ENCODE data around the gene ZNF516.

The ZNF516 gene

GRCh38 chr18:76497021-76497420 is 2.0 kb upstream of the ZNF516 start:
- Histone ChIP-seq H3K36me3 (ENCODE audit: insufficient read depth, low read length) (no peaks in the 10 kb centered on the region), H3K79me2 (ENCODE audit: insufficient read depth, low read length) (no peaks in the 10 kb centered on the region), H3K4me1 (ENCODE audit: insufficient read depth, low read length) (no peaks in the 10 kb centered on the region), H3K9me3 (ENCODE audit: insufficient read depth, low read length, severe bottlenecking) (no peaks in the 10 kb centered on the region), H3K4me3 (ENCODE audit: low read depth in 1 of 2, low read length in 2 of 2) (no peak overlapping the region), H3K4me2 (ENCODE audit: insufficient read depth, low read length) (no peak overlapping the region), H3K9ac (ENCODE audit: low read depth, low read length) (no peak overlapping the region), H3K27ac (ENCODE audit: low read length) (no peak overlapping the region), H3K27me3 (ENCODE audit: insufficient read depth, low read length, poor library complexity) (no peaks in the 10 kb centered on the region), H4K20me1 (ENCODE audit: insufficient read depth, low read length) (no peaks in the 10 kb centered on the region), H2AFZ (ENCODE audit: low read depth, low read length) (no peak overlapping the region)
- no peak for ATAC-seq (ENCODE audit: insufficient read depth, low read depth)
- TF ChIP-seq, protein P1, sequence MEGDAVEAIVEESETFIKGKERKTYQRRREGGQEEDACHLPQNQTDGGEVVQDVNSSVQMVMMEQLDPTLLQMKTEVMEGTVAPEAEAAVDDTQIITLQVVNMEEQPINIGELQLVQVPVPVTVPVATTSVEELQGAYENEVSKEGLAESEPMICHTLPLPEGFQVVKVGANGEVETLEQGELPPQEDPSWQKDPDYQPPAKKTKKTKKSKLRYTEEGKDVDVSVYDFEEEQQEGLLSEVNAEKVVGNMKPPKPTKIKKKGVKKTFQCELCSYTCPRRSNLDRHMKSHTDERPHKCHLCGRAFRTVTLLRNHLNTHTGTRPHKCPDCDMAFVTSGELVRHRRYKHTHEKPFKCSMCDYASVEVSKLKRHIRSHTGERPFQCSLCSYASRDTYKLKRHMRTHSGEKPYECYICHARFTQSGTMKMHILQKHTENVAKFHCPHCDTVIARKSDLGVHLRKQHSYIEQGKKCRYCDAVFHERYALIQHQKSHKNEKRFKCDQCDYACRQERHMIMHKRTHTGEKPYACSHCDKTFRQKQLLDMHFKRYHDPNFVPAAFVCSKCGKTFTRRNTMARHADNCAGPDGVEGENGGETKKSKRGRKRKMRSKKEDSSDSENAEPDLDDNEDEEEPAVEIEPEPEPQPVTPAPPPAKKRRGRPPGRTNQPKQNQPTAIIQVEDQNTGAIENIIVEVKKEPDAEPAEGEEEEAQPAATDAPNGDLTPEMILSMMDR (IDR thresholded peaks at IDR 0.05; ENCODE audit: borderline replicate concordance, extremely low read depth, low read length, poor library complexity, severe bottlenecking) = no peak
- no peak for TF ChIP-seq EZH2 (IDR thresholded peaks at IDR 0.05; ENCODE audit: borderline replicate concordance, low read depth, low read length, severe bottlenecking)
- no peak for DNase-seq

- Histone ChIP-seq H3K9ac (ENCODE audit: low read depth, low read length) (no peak overlapping the region), H3K4me3 (ENCODE audit: low read depth in 1 of 2, low read length in 2 of 2) (no peak overlapping the region), H3K9me3 (ENCODE audit: insufficient read depth, low read length, severe bottlenecking) (no peaks in the 10 kb centered on the region), H3K79me2 (ENCODE audit: insufficient read depth, low read length) (no peaks in the 10 kb centered on the region), H3K4me2 (ENCODE audit: insufficient read depth, low read length) (no peak overlapping the region), H4K20me1 (ENCODE audit: insufficient read depth, low read length) (no peaks in the 10 kb centered on the region), H3K36me3 (ENCODE audit: insufficient read depth, low read length) (no peaks in the 10 kb centered on the region), H2AFZ (ENCODE audit: low read depth, low read length) (no peak overlapping the region), H3K27me3 (ENCODE audit: insufficient read depth, low read length, poor library complexity) (no peaks in the 10 kb centered on the region), H3K4me1 (ENCODE audit: insufficient read depth, low read length) (no peaks in the 10 kb centered on the region), H3K27ac (ENCODE audit: low read length) (no peak overlapping the region)
- TF ChIP-seq, protein P1 (IDR thresholded peaks at IDR 0.05; ENCODE audit: borderline replicate concordance, extremely low read depth, low read length, poor library complexity, severe bottlenecking) = no peak
- TF ChIP-seq EZH2 (IDR thresholded peaks at IDR 0.05; ENCODE audit: borderline replicate concordance, low read depth, low read length, severe bottlenecking) = no peak
- ATAC-seq (ENCODE audit: insufficient read depth, low read depth) (no peak), DNase-seq (no peak)
These were observed 1.3 kb upstream of the ZNF516 start for GRCh38 chr18:76496194-76496890.

DNA sequence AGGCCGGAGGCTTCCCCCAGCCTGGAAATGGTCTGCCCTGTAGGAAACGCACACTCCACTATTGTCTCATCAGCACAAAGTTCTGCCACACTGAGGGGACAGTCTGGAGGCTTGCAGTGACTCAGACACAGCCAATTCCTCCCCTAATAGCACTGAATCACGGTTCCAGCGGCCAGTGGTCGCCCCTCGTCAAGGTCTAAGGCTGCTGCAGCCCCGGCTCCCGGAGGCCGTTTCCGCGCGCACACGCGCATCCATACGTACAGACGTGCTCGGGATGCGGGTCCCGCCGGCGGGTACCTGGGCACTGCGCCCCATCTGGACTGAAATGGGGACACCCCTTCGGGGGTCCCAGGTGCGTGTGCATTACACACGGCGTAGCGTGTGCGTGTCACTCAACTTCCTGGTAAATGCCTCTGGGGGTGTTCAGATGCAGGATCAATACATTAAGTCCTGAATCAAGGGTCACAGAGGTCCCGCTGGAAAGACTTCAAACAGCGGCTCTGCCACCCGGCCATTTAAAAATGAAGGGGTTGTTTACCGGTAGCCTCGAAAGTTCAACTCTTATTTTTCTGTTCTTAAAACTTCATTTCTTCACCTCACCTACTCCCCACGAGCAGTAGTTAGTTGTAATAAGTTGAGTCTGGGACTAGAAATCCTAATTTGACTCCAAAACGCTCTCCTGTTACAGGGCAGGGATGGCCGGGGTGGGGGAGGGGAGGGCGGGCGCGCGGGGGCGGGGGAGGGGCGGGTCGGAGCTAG is 572 bp upstream of the ZNF516 start:
- H3K9ac ChIP-seq (ENCODE audit: low read depth, low read length) = no peak overlapping the region
- H3K4me1 ChIP-seq (ENCODE audit: insufficient read depth, low read length) = no peaks in the 10 kb centered on the region
- no peak for DNase-seq
- no peak overlapping the region for H2AFZ ChIP-seq (ENCODE audit: low read depth, low read length)
- no peak overlapping the region for H3K4me2 ChIP-seq (ENCODE audit: insufficient read depth, low read length)
- H3K27me3 ChIP-seq (ENCODE audit: insufficient read depth, low read length, poor library complexity) = no peaks in the 10 kb centered on the region
- no peak for TF ChIP-seq EZH2 (IDR thresholded peaks at IDR 0.05; ENCODE audit: borderline replicate concordance, low read depth, low read length, severe bottlenecking)
- TF ChIP-seq, protein P1 (IDR thresholded peaks at IDR 0.05; ENCODE audit: borderline replicate concordance, extremely low read depth, low read length, poor library complexity, severe bottlenecking) = no peak
- H3K4me3 ChIP-seq (ENCODE audit: low read depth in 1 of 2, low read length in 2 of 2) = no peak overlapping the region
- H3K36me3 ChIP-seq (ENCODE audit: insufficient read depth, low read length) = no peaks in the 10 kb centered on the region
- no peaks in the 10 kb centered on the region for H3K79me2 ChIP-seq (ENCODE audit: insufficient read depth, low read length)
- no peak overlapping the region for H3K27ac ChIP-seq (ENCODE audit: low read length)
- no peaks in the 10 kb centered on the region for H3K9me3 ChIP-seq (ENCODE audit: insufficient read depth, low read length, severe bottlenecking)
- ATAC-seq (ENCODE audit: insufficient read depth, low read depth) = no peak
- H4K20me1 ChIP-seq (ENCODE audit: insufficient read depth, low read length) = no peaks in the 10 kb centered on the region
